SK-N-MC (cell line): ENCODE measurements around the gene RALY.

Experiments
- EZH2 ChIP-seq: fragments of 200-600 bp; sonication (generic); IDR thresholded peaks from one replicate; pipeline ENCODE4 v1.6.1; 2017; ENCODE audit warnings: antibody characterized with exemption
- FOXP2 ChIP-seq: optimal IDR thresholded peaks from 2 replicates; pipeline ENCODE3; 2011; ENCODE audit warnings: mild to moderate bottlenecking, moderate library complexity; ENCODE audit not compliant: insufficient read depth; ENCODE audit errors: extremely low read length, control extremely low read depth
- POLR2AphosphoS5 ChIP-seq: IDR thresholded peaks from 2 replicates; pipeline ENCODE4 v1.6.1; 2012; ENCODE audit warnings: mild to moderate bottlenecking, low read depth, low read length, borderline replicate concordance

DNA sequence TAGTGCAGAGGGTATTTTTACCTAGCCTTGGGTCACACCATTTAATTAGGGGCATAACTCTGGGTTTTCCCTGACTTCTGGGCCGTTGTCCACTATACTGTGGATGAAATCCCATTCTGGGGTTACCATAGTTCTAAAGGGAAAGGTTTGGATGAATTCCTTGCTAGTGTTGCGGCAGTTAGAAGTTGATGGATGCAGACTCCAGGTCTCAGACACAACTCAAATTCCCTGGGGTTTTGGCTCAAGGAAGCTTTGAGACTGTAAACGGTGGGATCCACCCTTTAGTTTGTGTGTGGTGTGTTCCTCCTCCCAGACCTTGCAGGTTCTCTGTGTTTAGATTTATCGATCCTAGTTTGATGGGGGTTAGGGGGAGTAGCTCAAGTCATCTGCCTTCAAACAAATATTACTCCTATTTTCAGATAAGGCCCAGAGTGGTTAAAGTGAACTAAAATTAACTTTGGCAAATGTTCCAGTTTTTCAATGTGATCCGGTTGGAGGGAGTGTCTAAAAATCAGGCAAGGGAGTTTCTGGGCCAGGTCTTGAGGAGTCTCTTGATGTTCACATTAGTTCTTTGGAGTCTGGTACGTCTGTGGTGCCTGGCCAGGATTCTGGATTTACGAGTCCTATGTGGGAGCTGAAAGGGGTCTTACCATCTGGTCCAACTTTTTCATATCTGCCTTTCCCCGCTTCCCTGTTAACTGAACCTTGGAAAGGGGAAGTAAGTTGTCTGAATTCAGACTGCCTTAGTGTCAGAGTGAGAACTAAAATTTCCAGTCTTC lies 1.5 kb downstream of the RALY start:
- TF ChIP-seq POLR2AphosphoS5, result no peak
- TF ChIP-seq EZH2, result no peak
- TF ChIP-seq FOXP2, result no peak
